Stimulated activated CD8-positive, alpha-beta memory T cell treated with anti-CD3 and anti-CD28 coated beads, Interleukin-4, amount 100 ng/mL, for 4 hours (primary cell): Measurements from ENCODE around the gene ELF1.
"Not testable (repeated sequence)": the region's sequence is repeated elsewhere in the genome, so short reads cannot be mapped to it uniquely, and the experiment has no call there.

Experiments used
- DNase-seq, 2 donors: peaks; one replicate each; pipeline ENCODE4 v3.0.0-alpha.2; 2020; ENCODE audit warnings: low read depth in 2 of 2, low spot score in 1 of 2

ELF1 gene

GRCh38 chr13:40895227-40896184 is 123.6 kb downstream of the ELF1 start:
- no peak for DNase-seq

GRCh38 chr13:40893573-40893972 is 125.5 kb downstream of the ELF1 start:
- not testable (repeated sequence) for DNase-seq

GRCh38 chr13:40886017-40886416 is 133.1 kb downstream of the ELF1 start:
- DNase-seq = no peak

- DNase-seq = not testable (repeated sequence)
These were observed 134.9 kb downstream of the ELF1 start for GRCh38 chr13:40884175-40884574.
